VCaP (cell line): ENCODE data around the gene GLB1L3.

Experiments
- H3K27ac ChIP-seq: fragments of 450-650 bp; 2 replicates; pipeline ENCODE4 v1.5.1; 2017
- CTCF ChIP-seq: fragments of 450-650 bp; conservative IDR thresholded peaks from 2 replicates; pipeline ENCODE4 v1.5.1; 2017; ENCODE audit warnings: mild to moderate bottlenecking, moderate library complexity

The GLB1L3 gene

DNA sequence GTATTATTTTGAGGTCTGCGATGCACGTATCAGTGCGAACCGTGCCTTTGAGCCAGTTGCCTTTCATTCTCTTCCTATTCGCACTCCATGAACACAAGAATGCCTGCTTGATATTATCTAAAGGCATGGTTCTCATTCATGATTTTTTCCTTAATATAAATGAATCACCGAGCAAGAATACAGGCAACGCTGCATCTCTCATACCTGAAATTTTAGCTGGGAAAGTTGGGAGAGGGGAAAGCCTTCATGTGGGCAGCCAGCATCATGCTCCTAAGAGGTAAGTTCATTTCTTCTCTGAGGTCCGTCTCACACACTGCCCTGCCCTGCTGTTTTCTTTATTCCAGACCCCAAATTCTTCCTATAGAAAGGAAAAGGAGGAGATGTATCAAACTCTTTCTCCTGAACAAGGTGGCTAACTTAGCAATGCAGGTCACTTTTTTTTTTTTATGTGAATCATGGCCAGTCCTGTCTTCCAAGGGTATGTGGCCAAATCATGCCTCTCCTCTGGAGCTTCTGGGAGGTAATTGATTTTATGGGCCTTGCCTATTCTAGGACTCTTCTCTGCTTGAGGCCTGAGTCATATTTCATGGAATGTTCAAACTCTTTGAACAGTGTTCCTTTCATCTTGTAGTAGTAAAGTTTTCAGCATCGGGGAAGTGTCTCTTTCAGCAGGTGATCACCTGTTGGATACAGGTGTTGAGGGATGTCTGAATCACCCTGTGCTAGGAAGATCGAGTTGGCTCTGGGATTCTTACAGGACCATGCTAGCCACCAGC, 58.8 kb downstream of the GLB1L3 start:
- TF ChIP-seq CTCF, result no peak
- no peak overlapping the region for H3K27ac ChIP-seq

- TF ChIP-seq CTCF, result no peak
- no peak overlapping the region for H3K27ac ChIP-seq
Measured at GRCh38 chr11:134337051-134337450, 60.9 kb downstream of the GLB1L3 start.

- H3K27ac ChIP-seq, result no peak overlapping the region
- no peak for TF ChIP-seq CTCF
Measured at GRCh38 chr11:134338068-134338467, 61.9 kb downstream of the GLB1L3 start.

DNA sequence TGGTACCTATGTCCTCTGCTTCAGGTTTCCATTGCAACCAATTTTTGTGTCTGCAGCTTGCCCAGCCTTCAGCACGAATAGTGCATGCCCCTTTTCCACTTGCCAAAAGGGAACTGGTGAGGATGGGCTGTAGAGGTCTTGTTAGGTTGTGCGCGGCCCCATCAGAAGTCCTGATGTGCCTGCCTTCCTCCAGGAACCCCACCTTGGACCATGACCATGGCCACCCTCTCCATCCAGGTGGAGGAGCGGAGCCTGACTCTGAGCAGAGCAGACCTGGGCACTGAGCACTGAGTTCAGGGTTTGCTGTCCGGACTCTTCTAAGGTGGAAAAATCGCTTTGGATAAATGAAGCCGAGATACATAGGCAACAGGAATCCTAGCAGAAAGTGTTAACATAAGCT, 62.5 kb downstream of the GLB1L3 start:
- no peak for TF ChIP-seq CTCF
- H3K27ac ChIP-seq, result no peak overlapping the region

DNA sequence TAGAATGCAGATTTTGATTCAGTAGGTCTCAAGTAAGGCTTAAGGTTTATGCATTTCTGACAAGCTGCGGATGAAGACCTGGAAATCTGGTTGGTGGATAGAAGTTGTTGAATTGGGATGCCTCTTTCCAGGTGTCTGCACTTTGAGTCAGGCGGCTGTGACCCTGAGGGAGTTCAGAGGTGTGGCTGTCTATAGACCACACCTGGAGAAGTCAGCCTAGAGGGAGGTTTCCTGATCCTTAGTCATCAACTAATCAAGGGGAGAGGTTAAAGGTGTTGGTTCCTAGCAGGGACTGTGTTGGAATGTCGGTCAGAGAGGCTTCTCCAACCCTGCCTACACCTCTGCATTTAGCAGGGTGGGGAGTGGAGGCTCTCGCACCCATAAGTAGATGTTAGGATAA, 63.6 kb downstream of the GLB1L3 start:
- no peak for TF ChIP-seq CTCF
- no peak overlapping the region for H3K27ac ChIP-seq

- no peak for TF ChIP-seq CTCF
- no peak overlapping the region for H3K27ac ChIP-seq
Measured at GRCh38 chr11:134340354-134340964, 64.3 kb downstream of the GLB1L3 start.

DNA sequence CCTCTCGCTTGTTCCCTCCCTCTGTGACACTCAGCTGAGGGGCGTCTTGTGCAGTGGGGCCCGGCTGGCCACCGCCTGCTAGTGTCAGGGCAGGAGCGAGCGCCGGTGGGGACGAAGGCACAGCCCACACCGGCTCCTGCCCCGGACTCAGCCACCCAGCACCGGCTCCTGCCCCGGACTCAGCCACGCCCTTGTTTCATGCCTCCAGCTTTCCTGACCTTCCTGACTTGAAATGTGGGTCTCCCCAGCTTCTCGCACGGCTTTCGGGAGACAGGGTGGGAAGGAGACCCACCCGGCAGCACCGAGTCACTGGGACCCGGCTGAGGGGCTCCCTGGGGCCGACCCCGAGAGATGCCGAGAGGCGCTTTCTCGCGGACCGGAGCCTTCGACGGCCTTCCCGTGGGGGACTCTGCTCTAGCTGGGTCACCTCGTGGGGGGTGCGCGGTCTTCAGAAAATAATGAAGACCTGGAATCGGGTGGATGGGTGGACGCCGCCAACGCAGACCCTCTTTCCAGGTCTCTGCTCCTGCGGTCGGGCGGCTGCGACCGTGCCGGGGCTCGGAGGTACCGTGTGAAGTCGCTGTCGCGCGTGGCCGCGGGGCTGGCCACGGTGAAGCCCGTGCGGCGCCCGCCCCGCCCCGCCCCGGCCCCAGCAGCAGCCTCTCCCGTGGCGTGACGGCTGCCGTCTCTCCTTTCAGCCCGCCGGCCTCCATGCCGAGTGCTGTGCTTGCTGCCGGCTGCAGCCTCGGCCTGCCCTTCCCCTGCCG, 65.8 kb downstream of the GLB1L3 start:
- TF ChIP-seq CTCF, result no peak
- H3K27ac ChIP-seq, result no peak overlapping the region
